Diencephalon (tissue), 1 donor: Measurements from ENCODE around the gene SPATA31E1. TPM values are rescaled to one million over a fixed set of nuclear protein-coding genes. Genes with fewer than 3 reads are reported as not detected.

Experiments
- total RNA-seq: library from RNA; depleted of rRNA; stranded (reverse); fragments of >200 nt; gene quantifications from one replicate; pipeline ENCODE4 v1.2.3, GENCODE V29; 2014

The SPATA31E1 gene
- total RNA-seq = not detected

GRCh38 chr9:87882627-87883026 lies at the start of gene SPATA31E1:
SPATA31E1 (plus strand) TSS chr9:87882877; CDS start chr9:87882892, 15 bp downstream.

GRCh38 chr9:87917662-87918061 lies 35.0 kb downstream of the SPATA31E1 start, which contains the start of gene SPATA31C1:
SPATA31C1 (plus strand) TSS chr9:87917962.

Other genes with a start within 250 kb of the SPATA31E1 start
- gene CTSL, start 156.8 kb upstream of the SPATA31E1 start, total RNA-seq = 36.7 TPM
- gene SPATA31C1, start 35.1 kb downstream of the SPATA31E1 start, total RNA-seq = not detected
- 23.1 TPM for gene CDK20, start 91.7 kb downstream of the SPATA31E1 start, total RNA-seq